Activated CD8-positive, alpha-beta T cell treated with anti-CD3 and anti-CD28 coated beads for 36 hours (primary cell): ENCODE results near the gene KIRREL3. TPM values are rescaled to one million over a fixed set of nuclear protein-coding genes. Genes with fewer than 3 reads are reported as not detected.

ENCODE experiments used
- ATAC-seq: fragments of 200-7000 bp; cut with Tn5 transposase; one replicate; pipeline ENCODE4 v1.10.0; 2021; ENCODE audit warnings: mild to moderate bottlenecking, moderate library complexity
- CTCF ChIA-PET: fragments of 350-600 bp; sonication (Branson Sonifier 250); formaldehyde crosslinking; loops from one replicate; lab custom pipeline; 2021; ENCODE audit warnings: antibody characterized with exemption; lab: Charles Lee
- POLR2A ChIA-PET: fragments of 350-600 bp; sonication (Branson Sonifier 250); formaldehyde crosslinking; loops from one replicate; lab custom pipeline; 2021; ENCODE audit warnings: antibody characterized with exemption; lab: Charles Lee
- DNase-seq: peaks from one replicate; pipeline ENCODE4 v3.0.0-alpha.2; 2020
- H3K27ac Mint-ChIP-seq: one replicate; pipeline ENCODE4 v1.8.0; 2021; ENCODE audit warnings: mild to moderate bottlenecking, mixed read lengths
- H3K27me3 Mint-ChIP-seq: one replicate; pipeline ENCODE4 v1.8.0; 2021; ENCODE audit warnings: mixed read lengths
- H3K36me3 Mint-ChIP-seq: one replicate; pipeline ENCODE4 v1.8.0; 2021; ENCODE audit warnings: low read depth, mixed read lengths
- H3K4me1 Mint-ChIP-seq: one replicate; pipeline ENCODE4 v1.8.0; 2021; ENCODE audit warnings: low read depth, mixed read lengths
- H3K4me3 Mint-ChIP-seq: one replicate; pipeline ENCODE4 v1.8.0; 2021; ENCODE audit warnings: mild to moderate bottlenecking, moderate library complexity, mixed read lengths
- H3K9me3 Mint-ChIP-seq: one replicate; pipeline ENCODE4 v1.8.0; 2021; ENCODE audit warnings: mixed read lengths
- CTCF ChIP-seq: fragments of 200-600 bp; IDR thresholded peaks from one replicate; pipeline ENCODE4 v1.8.0; 2022; ENCODE audit warnings: antibody characterized with exemption, mild to moderate bottlenecking
- intact Hi-C: fragments of 100-400 bp; cut with micrococcal nuclease; formaldehyde crosslinking; loops from one replicate; pipeline ENCODE4 v1.10.0; 2022
- total RNA-seq, 2 experiments: library from RNA; stranded (reverse); gene quantifications; one replicate each; pipeline ENCODE4 v1.2.3, GENCODE V29; 2021

The KIRREL3 gene
- total RNA-seq, 2 experiments from 2014 or later, result not detected

- peaks cover 13% of the 10 kb centered on the region for H3K27me3 Mint-ChIP-seq
- no peaks in the 10 kb centered on the region for H3K4me1 Mint-ChIP-seq
- H3K36me3 Mint-ChIP-seq, result no peaks in the 10 kb centered on the region
- ChIA-PET CTCF (no interaction called here), POLR2A (no interaction called here)
- no peak for ATAC-seq
- TF ChIP-seq CTCF, result no peak
- no peaks in the 10 kb centered on the region for H3K9me3 Mint-ChIP-seq
- H3K4me3 Mint-ChIP-seq, result no peak overlapping the region
- DNase-seq, result no peak
- H3K27ac Mint-ChIP-seq, result no peak overlapping the region
- intact Hi-C loops, result no loop called here
These were observed 288.5 kb downstream of the KIRREL3 start for GRCh38 chr11:126711977-126712625.

DNA sequence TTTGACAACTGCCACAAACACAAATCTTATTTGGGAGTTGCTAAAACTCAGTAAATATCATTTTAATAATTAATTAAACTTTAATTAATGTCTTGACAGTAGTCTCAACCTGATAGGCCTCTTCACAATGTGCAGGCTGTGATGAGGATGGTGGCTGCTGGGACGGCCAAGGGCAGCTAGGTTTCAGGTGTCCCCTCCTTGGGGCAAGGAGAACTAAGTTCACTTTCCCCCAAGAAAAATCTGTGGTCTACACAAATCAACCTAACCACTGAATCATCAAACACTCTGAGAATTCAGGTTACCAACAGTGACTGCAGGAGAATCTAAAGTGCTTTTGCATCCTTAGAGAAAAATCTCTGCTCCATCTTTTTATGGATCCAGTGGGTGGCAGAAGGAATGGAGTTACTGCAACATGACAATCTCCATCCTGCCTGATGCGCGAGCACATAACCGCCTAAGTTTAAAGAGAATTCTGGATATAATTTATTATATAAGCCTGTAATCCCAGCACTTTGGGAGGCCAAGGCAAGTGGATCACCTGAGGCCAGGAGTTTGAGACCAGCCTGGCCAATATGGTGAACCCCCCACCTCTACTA is 289.7 kb downstream of the KIRREL3 start:
- POLR2A ChIA-PET, result no interaction called here
- no peak for DNase-seq
- intact Hi-C loops, result no loop called here
- CTCF ChIA-PET, result no interaction called here
- ATAC-seq, result no peak
- Mint-ChIP-seq H3K27me3 (peaks cover 13% of the 10 kb centered on the region), H3K9me3 (no peaks in the 10 kb centered on the region), H3K36me3 (no peaks in the 10 kb centered on the region), H3K27ac (no peak overlapping the region), H3K4me3 (no peak overlapping the region), H3K4me1 (no peaks in the 10 kb centered on the region)
- no peak for TF ChIP-seq CTCF

DNA sequence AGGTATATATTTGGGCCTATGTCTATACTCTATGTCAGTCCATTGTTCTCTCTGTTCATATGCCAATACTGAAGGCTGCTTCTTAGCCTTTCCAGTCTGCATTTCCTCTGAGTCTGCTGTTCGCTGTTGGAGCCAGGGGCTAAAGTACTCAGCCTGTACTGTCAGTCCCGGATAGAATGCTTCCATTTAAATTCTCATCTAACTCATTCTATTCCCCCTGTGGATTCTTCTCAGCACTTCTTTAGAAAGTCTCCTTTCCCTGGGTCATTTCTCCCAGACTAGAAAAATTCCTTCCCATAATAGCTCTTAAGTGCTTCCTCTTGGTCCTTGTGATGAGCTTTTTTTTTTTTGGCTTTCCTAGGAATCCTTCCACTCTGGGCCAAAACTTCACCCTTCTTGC is 293.1 kb downstream of the KIRREL3 start:
- Mint-ChIP-seq H3K9me3 (no peaks in the 10 kb centered on the region), H3K36me3 (no peaks in the 10 kb centered on the region), H3K27me3 (peaks cover 9% of the 10 kb centered on the region), H3K4me1 (no peaks in the 10 kb centered on the region), H3K27ac (no peak overlapping the region), H3K4me3 (no peak overlapping the region)
- no peak for TF ChIP-seq CTCF
- ATAC-seq, result no peak
- CTCF ChIA-PET, result no interaction called here
- no peak for DNase-seq
- intact Hi-C loops, result no loop called here
- POLR2A ChIA-PET, result no interaction called here

DNA sequence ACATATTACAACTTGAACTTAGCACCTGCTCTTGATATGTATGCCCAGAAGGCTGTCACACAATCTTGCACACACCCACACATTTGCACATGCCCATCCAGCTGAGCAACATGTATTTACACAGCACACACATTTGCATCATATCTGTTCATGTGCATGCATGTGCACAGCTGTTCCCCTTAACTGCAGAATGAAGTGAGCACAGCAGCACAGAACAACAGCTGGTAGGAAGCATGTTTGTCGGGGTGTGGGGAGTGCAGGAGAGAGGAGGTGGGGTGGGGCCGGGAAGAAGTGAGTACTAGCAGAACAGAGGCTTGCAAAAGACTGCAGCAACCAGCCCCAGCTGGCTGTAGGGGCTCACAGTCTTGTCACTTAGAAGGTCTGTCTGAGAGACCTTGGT is 296.5 kb downstream of the KIRREL3 start:
- no peak for TF ChIP-seq CTCF
- no peaks in the 10 kb centered on the region for H3K36me3 Mint-ChIP-seq
- CTCF ChIA-PET, result interaction anchor here (1.4 kb wide), 1 partner anchor 13 kb away, joined by 7 read pairs; no protein-coding TSS in a partner anchor
- H3K27me3 Mint-ChIP-seq, result peaks cover 1% of the 10 kb centered on the region
- no peaks in the 10 kb centered on the region for H3K9me3 Mint-ChIP-seq
- ATAC-seq, result no peak
- intact Hi-C loops, result no loop called here
- DNase-seq, result no peak
- H3K4me1 Mint-ChIP-seq, result no peaks in the 10 kb centered on the region
- POLR2A ChIA-PET, result no interaction called here
- no peak overlapping the region for H3K4me3 Mint-ChIP-seq
- no peak overlapping the region for H3K27ac Mint-ChIP-seq

DNA sequence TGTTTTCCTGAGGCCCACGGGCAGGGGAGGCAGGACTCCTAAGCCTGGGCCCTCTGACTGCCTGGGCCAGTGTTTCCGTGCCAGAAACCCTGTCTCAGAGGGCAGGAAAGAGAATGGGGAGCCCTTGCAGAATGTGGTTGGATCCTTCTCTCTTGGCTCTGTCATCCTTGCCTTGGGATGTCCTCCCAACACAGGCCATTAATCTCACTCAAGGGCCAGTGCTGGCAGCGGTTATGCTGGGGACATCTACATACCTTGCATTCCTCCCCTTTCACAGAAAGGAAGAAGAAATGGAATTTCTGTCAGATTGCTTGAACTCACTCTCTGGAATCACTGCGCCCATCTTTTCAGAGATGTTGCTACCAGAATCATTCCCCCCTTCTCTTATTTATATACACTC is 296.9 kb downstream of the KIRREL3 start:
- H3K27ac Mint-ChIP-seq, result no peak overlapping the region
- H3K9me3 Mint-ChIP-seq, result no peaks in the 10 kb centered on the region
- no peak for TF ChIP-seq CTCF
- no peaks in the 10 kb centered on the region for H3K4me1 Mint-ChIP-seq
- no peaks in the 10 kb centered on the region for H3K36me3 Mint-ChIP-seq
- ATAC-seq (no peak), DNase-seq (no peak)
- ChIA-PET POLR2A (no interaction called here), CTCF (interaction anchor here (1.4 kb wide), 1 partner anchor 13 kb away, joined by 7 read pairs; no protein-coding TSS in a partner anchor)
- H3K27me3 Mint-ChIP-seq, result peaks cover 1% of the 10 kb centered on the region
- H3K4me3 Mint-ChIP-seq, result no peak overlapping the region
- intact Hi-C loops, result no loop called here
